ENCODE results near the gene ZNF587B.
"Not testable (repeated sequence)": the region's sequence is repeated elsewhere in the genome, so short reads cannot be mapped to it uniquely, and the experiment has no call there.

GRCh38 chr19:57821095-57821494 lies 9.0 kb upstream of the ZNF587B start:
- TF ChIP-seq USF1 (IDR thresholded peaks at IDR 0.05; ENCODE audit: borderline replicate concordance, extremely low read length, insufficient read depth, low read depth, low read length); CREB1 (IDR thresholded peaks at IDR 0.05; ENCODE audit: low read depth); TAF1 (IDR thresholded peaks at IDR 0.05; ENCODE audit: borderline replicate concordance, low read depth, low read length); KLF5 (IDR thresholded peaks at IDR 0.05; ENCODE audit: partially characterized antibody); POU2F2 (IDR thresholded peaks at IDR 0.05; ENCODE audit: borderline replicate concordance, low read depth, low read length); POLR2AphosphoS2 (IDR thresholded peaks at IDR 0.05; ENCODE audit: low read depth, low read length); CTCF (IDR thresholded peaks at IDR 0.05 in 2 of 3, conservative IDR thresholded peaks at IDR 0.05 in 1 of 3; ENCODE audit: control insufficient read depth in 2 of 3, extremely low read depth in 1 of 3, insufficient read depth in 1 of 3, low read depth in 3 of 3, low read length in 3 of 3); ZNF207 (IDR thresholded peaks at IDR 0.05; ENCODE audit: borderline replicate concordance); USF2 (IDR thresholded peaks at IDR 0.05; ENCODE audit: borderline replicate concordance, low read depth, low read length): not testable (repeated sequence)

Measured in GM12878 (cell line).